ENCODE data around the gene SEMA3C. TPM values are rescaled to one million over a fixed set of nuclear protein-coding genes. Genes with fewer than 3 reads are reported as not detected.

The SEMA3C gene
- total RNA-seq, 1 donor: 14.3 TPM

DNA sequence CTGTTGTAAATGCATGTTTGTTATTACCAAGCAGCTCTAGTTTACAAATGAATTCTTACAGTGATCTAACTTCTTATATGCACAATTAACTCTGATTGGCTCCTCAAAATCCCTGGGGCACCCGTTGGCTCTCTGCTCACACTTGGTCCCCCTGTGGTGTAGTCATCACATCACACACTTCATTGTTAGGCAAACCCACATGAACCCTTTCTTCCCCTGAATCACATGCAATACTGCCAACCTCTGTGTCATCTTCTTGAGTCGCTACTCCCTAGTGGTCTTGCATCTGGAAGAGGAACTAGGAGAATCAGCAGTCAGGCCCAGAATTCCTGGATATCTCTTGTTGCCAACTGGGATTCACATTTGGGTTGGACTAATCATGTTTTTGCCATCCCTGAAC, 207.3 kb downstream of the SEMA3C start:
- no peak for DNase-seq (ENCODE audit: low read depth in 2 of 3, low spot score in 2 of 3)

DNA sequence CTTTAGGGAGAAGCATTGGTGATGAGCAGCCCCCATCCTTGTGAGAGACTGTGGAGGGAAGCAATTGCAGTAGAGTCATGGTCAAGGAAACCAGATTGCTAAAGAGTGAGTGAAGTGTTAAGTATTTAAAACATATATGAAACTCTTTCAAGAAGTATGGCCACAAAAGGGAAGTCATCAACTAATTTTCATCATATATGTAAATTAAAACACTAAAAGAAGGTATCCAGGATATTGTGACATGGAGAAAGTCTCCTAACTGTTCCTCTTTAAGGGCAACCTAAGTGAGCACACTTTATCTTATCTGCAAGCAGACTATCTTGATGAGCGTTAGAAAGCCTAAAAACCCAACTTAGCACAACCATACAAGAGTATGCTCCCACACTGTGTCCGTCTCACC, 210.7 kb downstream of the SEMA3C start:
- DNase-seq (ENCODE audit: low read depth in 2 of 3, low spot score in 2 of 3): no peak

DNA sequence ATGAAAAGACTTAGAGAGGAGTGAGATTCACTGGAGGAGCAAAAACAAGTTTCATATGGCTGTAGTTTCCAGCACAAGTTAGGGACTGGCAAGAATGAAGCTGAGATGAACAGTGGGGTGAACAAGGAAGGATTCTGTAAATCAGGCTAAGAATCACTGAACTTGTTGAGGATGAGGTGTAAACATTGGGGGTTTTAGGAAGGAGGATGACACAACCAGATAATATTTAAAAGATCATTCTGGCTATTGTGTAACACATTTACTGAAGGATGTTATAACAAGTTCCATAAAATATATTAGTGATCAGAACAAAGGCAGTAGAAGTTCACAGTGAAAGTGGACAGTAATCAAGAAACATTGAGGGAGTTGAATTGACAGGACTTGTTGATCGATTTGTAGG, 211.5 kb downstream of the SEMA3C start:
- no peak for DNase-seq (ENCODE audit: low read depth in 2 of 3, low spot score in 2 of 3)

DNA sequence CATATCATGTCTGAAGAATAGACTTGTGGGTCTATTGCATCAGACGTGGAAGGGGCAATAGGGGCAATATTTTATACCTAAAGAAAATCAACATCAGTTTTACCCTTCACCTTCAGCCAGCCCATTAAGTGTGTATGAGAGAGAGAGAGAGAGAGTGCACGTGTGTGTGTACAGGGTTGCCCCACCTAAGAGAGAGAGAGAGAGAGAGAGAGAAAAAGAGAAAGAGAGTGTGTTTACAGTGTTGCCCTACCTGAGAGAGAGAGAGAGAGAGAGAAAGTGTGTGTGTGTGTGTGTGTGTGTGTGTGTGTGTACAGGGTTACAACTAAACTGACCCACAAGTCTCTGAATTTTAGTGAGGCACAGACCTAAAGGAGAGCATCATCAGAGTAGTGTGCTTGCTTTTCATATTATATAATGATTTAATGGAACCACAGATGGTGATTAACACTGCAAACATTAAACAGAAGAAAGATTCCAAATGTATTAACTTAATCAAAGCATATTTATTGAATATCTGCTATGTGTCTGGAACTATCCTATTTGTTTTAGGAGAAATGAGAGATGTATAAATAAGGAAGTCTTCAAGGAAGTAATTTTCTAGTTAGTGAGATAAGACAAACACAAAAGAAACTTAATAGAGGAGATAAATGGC, 213.6 kb downstream of the SEMA3C start:
- DNase-seq (ENCODE audit: low read depth in 2 of 3, low spot score in 2 of 3): no peak

DNA sequence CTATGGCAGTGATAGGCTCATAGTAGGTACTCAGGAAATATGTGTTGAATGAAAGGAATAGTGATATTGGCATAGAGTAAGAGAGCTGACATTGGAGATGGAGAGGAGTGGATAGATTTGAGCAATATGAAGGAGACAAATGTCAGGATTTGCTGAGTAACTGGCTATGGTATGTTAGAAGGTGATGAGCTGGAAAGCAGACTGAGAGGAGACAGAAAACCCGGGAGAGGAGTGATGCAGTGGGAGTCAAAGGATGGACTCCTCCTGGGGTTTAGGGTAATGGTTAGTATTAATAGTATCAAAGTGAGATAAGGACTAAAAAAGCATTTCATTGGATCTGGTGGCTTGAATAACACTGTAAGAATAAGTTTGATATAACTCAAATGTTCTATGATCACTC, 215.6 kb downstream of the SEMA3C start:
- no peak for DNase-seq (ENCODE audit: low read depth in 2 of 3, low spot score in 2 of 3)

DNA sequence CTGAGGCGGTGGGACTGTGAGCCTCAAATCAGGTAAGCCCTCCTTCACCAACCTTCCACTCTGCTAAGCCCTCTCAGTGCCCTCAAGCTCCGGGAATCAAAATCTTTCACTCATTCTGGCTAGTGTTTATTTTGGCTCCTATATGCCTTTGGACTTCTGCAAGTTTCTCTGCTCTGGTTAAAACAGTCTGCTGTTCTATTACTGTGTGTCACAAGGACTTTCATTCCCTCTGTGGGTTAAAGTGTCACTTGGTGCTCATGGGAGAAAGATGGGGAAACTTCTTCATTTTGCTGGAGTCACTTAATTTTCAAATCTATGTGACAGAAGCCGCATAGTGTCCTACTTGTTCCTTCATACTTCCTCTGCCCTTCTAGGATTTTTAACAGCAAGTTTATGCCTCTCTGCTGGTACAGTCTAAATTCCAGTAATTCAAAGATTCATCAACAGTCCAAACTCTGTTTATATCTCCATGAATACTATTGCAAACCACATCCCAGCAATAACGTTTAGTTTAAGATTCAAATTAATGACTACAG, 219.1 kb downstream of the SEMA3C start:
- no peak for DNase-seq (ENCODE audit: low read depth in 2 of 3, low spot score in 2 of 3)

DNA sequence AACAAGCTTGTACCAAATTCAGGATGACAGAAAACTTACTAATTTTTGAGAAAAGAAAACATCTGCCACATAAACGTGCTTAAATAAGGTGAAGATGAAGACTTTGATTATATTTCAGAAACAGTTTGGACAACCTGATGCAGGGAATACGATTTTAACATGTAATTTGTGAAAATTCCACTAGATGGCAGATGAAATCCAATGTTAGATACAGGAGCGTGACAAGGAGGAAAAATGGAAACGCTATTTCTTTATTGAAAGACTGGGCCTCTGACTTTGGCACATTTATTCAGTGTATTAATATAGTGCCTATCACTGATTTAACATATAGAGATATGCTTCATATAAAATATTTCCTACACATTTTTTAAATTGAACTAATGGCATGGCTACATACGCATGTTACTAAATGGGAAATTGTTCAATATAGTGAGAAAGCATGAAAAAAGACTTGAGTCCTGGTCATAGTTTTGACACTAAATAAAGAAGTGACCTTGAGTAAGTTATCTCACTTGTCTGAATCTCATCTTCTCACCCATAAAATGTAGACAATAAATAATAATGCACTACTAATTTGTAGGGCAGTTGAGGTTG, 219.7 kb downstream of the SEMA3C start:
- peak in 2 of 3 donors; percentile 22 to 74 for DNase-seq (ENCODE audit: low read depth in 2 of 3, low spot score in 2 of 3)

All from hematopoietic multipotent progenitor cell (in vitro differentiated cells).